Sciatic nerve (tissue), 2 donors: Measurements from ENCODE around the gene ARPC5L. TPM values are rescaled to one million over a fixed set of nuclear protein-coding genes. Genes with fewer than 3 reads are reported as not detected.
"Not testable (repeated sequence)": the region's sequence is repeated elsewhere in the genome, so short reads cannot be mapped to it uniquely, and the experiment has no call there.

Source experiments
- ATAC-seq: fragments of 200-7000 bp; cut with Tn5 transposase; one replicate; pipeline ENCODE4 v1.9.1; 2020; ENCODE audit warnings: mild to moderate bottlenecking, moderate library complexity
- DNase-seq: peaks from one replicate; pipeline ENCODE4 v3.0.0-alpha.2; 2020; ENCODE audit warnings: low spot score
- intact Hi-C: fragments of 100-400 bp; cut with DNase I; formaldehyde crosslinking; loops from one replicate; pipeline ENCODE4 v1.14.2; 2022
- total RNA-seq: library from RNA; stranded (reverse); fragmentation: NEBNext Ultra II Directional; extraction: Animal tissue kit (Norgen Biotek cat#: 25700); gene quantifications from one replicate; pipeline ENCODE4 v1.2.1, GENCODE V29; 2021
- donor health status: DM: no; HTN: no; CAD: no.
- donor health status: DM: no; HTN: no; CAD: no.

The ARPC5L gene
- total RNA-seq, 1 donor from 2014 or later = 21.7 TPM

DNA sequence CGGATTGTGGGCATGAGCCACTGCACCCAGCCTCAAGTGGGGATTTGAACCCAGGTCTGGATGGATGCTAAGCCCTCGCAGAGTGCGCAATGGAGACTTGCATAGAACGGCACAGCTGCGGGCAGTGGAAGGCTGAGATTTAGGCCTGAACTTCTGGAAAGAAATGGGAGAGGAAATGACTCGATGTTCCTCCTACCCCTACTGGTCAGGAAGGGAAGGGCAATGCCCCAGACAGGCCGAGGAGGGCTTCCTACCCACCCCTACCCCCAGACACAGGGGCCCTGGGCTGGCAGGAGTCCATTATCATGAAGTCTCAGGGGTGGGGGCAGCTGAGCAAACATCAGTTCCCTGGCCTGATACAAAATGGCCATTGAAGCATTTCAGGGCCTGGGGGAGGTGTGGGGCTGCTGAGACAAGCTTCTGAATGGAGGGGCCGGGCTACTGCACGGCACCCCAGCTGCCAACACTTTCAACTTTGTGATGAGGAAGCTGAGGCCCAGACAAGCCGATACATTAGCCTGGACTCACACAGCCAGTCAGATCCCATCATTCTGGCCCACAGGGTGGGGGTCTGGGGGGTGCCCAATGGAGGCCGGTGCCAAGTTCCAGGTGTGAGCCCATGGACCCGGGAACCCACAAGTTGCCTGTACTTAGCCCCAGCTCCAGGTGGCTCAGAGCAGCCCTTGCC, 22.2 kb upstream of the ARPC5L start:
- DNase-seq = no peak
- ATAC-seq = peak; percentile 59
- intact Hi-C loops = no loop called here

DNA sequence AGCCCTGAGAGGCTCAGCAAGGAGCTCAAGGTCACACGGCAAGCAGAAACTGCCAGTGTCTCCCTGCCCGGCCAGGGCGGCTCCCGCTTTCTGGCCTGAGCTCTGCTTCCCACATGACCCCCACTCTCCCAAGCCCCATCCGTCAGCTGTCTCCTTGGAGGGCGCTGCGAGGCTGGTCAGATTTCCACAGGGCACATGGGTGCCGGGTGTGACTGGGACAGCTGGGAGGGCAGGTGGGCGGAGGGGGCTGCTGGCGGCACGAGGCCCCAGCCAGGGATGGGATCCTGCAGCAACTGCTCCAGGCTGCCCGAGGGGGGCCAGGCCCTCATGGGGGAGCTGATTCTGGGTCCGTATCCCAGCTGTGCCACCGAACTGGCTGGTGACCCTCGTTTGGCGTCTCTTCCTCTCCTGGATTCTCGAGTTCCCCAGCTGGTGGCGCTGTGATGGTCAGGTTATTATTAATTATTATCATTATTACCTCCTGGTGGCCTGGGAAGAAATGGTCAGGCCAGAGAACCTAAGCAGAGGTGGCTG, 21.6 kb upstream of the ARPC5L start:
- DNase-seq (no peak), ATAC-seq (peak; percentile 40)
- intact Hi-C loops = no loop called here

- intact Hi-C loops = no loop called here
- no peak for DNase-seq
- no peak for ATAC-seq
Observed at GRCh38 chr9:124841075-124841821, 20.7 kb upstream of the ARPC5L start.

GRCh38 chr9:124843456-124844034, 18.4 kb upstream of the ARPC5L start:
- ATAC-seq (no peak), DNase-seq (no peak)
- intact Hi-C loops = no loop called here

DNA sequence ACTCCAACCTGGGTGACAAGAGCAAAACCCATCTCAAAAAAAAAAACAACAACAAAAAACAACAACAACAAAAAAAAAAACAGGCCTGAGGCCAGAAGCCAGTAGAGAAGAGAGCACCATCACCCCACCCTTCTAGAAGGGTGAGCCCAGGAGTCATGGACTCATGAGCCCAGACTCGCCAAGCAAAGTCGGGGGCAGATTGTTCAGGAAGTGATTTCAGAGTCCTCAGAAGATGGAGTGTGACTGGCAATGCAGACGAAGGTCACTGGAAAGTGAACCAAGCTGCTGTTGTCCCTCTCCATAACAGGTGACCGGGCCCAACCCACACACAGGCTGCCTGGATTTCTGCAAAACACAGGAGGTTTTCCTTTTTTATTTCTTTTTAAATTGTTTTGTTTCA, 17.6 kb upstream of the ARPC5L start:
- intact Hi-C loops = no loop called here
- no peak for DNase-seq
- no peak for ATAC-seq

DNA sequence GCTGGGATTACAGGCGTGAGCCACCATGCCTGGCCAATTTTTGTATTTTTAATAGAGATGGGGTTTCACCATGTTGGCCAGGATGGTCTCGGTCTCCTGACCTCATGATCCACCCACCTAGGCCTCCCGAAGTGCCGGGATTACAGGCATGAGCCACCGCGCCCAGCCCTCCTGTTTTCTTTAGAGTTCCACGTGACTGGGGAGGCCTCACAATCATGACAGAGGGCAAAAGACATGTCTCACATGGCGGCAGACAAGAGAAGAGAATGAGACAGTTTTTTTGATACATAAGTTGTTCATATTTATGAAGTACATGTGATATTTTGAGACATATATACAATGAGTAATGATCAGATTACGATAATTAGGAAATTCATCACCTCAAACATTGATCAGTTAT, 15.5 kb upstream of the ARPC5L start:
- ATAC-seq, intact Hi-C loops, DNase-seq: not testable (repeated sequence)

DNA sequence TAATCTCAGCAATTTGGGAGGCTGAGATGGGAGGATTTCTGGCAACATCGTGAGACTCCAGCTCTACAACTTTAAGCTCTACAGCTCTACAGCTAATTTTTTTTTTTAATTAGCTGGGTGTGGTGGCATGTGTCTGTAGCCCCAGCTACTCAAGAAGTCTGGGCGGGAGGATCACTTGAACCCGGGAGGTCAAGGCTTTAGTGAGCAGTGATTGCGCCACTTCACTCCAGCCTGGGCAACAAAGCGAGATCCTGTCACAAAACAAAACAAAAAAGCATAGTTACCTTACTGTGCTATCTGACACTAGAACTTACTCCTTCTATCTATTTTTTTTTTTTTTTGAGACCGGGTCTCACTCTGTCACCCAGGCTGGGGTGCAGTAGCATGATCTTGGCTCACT, 15.0 kb upstream of the ARPC5L start:
- ATAC-seq (no peak), DNase-seq (no peak)
- intact Hi-C loops = no loop called here

- ATAC-seq = peak; percentile 17
- intact Hi-C loops = no loop called here
Observed at GRCh38 chr9:124849801-124850200, 12.1 kb upstream of the ARPC5L start.

DNA sequence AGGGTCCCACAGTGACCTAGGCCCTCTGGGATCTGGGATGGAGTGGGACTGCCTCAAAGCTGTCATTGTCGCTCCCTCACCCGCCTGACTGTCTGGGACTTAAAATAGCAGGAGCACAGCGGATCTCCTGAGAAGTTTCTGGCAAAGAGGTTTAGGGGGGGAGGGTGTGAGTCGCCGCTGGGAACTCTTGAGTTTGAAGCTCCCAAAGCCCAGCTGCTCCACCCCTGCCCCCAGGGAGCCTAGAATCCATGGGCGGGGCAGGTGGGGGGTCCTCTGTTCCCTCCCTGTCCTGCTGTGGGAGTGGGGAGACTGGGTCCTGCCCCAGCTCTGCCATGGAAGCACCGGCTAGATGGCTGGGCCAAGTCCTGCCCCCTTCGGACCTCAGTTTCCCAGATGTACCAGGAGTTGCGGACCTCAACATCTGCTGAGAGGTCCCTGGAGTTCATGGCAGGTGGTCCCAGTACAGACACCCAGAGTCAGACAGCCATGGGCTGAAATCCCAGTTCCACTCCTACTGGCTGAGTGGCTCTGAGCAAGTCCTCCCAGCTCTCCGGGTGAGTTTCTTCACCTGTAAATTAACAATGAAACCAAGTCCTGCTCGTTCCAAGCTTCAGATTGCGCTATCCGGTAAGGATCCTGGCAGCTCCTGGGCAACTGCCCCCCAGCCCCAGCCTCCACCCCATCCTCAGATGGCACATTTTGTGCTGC, 9.7 kb upstream of the ARPC5L start:
- peak; percentile 2 for ATAC-seq
- intact Hi-C loops = loop anchor here (2.0 kb wide), 1 partner anchor 79 kb away; no protein-coding TSS in a partner anchor
- no peak for DNase-seq

More at GRCh38 chr9:124849801-124850200, 12.1 kb upstream of the ARPC5L start:
- peak; percentile 85 for DNase-seq

DNA sequence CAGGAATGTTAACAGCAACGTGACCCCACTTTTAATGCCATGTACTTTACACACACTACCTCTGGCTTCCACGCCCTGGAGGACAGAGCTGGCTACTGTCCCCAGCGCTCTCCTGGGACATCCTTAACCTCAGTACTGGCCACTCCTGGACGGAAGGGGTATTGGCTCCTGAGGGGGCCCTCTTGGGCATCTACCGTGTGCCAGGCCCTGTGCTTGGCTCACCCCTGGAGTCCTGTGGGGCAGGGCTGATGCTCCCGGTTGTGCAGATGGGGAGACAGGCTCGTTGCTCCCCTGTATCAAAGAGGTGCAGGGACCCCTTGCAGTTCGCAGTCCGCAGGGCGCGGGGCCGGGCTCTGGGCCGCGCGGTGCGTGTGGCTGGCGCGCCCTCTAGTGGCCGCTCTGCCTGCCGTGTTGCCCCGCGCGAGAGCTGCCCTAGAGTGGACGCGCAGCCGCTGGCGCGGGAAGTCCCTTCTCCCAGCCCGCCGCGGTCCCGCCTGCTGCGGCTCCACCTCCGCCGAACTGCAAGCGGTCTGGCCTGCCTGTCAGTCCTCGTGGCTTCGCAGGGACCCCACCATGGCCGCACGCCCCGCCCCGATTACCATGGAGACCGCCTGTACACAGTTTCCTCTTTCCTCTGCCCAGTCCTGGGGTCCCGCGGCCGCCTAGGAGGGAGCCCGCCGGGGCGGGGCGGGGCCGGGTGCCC, 8.9 kb upstream of the ARPC5L start, which contains the start of gene WDR38:
Gene WDR38 (plus strand): TSS at position 632 of the 703 bp plus-strand sequence. CDS start 72 bp downstream, outside the sequence.
- ATAC-seq = peak; percentile 90
- DNase-seq = peak; percentile 87
- intact Hi-C loops = loop anchor here (2.0 kb wide), 1 partner anchor 80 kb away; no protein-coding TSS in a partner anchor

DNA sequence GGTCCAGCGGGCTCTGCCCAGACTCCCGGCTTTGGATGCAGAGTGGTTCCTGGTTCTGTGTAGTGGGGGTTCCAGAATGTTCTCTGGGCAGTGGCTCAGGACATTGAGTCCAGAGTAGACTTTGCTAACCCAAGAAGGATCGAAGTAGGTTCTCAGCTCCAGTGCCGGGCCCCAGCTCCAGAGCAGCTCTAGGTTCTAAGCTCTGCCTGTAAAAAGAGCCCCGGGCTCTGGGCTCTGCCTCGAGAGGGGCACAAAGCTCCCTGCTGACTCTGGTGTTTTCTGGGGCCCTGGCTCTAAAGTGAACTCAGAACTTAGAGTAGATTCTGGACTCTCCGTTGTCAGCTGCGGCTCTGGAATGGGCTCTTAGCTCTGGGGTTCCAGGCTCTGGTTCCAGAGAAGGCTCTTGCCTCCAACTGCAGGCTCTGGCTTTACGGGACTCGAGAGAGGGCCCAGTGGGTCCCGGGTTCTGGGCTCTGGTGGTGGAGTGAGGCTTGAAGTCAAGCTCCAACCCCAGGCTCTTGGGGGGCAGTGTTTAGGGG, 8.3 kb upstream of the ARPC5L start:
- DNase-seq (no peak), ATAC-seq (peak; percentile 2)

GRCh38 chr9:124854161-124854560, 7.8 kb upstream of the ARPC5L start:
- intact Hi-C loops = no loop called here
- ATAC-seq (no peak), DNase-seq (no peak)

More for the DNA sequence above, 8.3 kb upstream of the ARPC5L start:
- intact Hi-C loops = loop anchor here (2.0 kb wide), 1 partner anchor 81 kb away; no protein-coding TSS in a partner anchor

DNA sequence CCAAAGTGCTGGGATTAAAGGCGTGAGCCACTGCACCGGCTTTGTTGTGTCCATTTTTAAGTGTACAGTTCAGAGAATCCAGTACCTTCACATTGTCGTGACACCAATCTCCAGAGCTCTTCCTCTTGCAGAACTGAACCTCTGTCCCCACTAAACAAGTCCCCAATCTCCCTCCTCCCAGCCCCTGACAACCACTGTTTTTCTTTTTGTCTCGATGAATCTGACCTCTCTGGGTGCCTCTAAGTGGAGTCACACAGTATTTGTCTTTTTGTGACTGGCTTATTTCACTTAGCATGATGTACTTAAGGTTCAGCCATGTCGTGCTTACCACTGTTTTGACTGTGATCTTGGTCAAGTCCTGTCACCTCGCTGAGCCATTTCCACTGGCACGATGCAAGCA, 7.1 kb upstream of the ARPC5L start:
- DNase-seq (no peak), ATAC-seq (no peak)
- intact Hi-C loops = no loop called here

GRCh38 chr9:124855566-124855943, 6.4 kb upstream of the ARPC5L start:
- intact Hi-C loops = no loop called here
- no peak for ATAC-seq
- DNase-seq = no peak

GRCh38 chr9:124855944-124856765, 5.8 kb upstream of the ARPC5L start:
- no peak for ATAC-seq
- no peak for DNase-seq
- intact Hi-C loops = no loop called here

- intact Hi-C loops = no loop called here
- no peak for DNase-seq
- no peak for ATAC-seq
Observed at GRCh38 chr9:124857533-124858162, 4.3 kb upstream of the ARPC5L start.
